ENCODE data around the gene GIGYF2. TPM values are rescaled to one million over a fixed set of nuclear protein-coding genes. Genes with fewer than 3 reads are reported as not detected.

GIGYF2 gene
- total RNA-seq, 4 donors from 2014 or later = 40.8 to 146 (median 76.0) TPM

DNA sequence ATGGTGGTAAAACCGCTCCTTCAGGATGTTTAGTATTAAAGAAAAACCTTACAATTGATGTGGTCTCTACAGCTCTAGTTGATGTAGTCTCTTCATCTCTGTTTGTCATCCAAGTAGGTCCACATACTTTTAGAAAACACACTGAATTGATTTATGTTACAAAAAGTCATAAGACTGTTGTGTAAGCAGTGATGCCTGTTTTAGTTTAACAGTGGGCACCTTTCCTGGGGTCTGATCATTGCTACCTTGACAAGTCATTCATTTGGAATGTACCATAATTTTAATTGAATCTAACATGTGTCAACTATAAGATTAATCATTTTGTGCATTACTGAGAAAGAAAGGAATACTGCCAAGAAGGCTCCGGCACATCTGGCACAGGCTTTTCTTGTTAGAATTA is 34.3 kb downstream of the GIGYF2 start:
- H3K9me3 ChIP-seq = no peaks in the 10 kb centered on the region
- H3K27me3 ChIP-seq = no peaks in the 10 kb centered on the region
- H3K4me1 ChIP-seq = no peaks in the 10 kb centered on the region
- H3K27ac ChIP-seq = no peak overlapping the region
- TF ChIP-seq EP300 (IDR thresholded peaks at IDR 0.05; ENCODE audit: low read depth) (no peak), POLR2AphosphoS5 (IDR thresholded peaks at IDR 0.05) (no peak), POLR2A (IDR thresholded peaks at IDR 0.05) (no peak)
- TF ChIP-seq, protein P1, sequence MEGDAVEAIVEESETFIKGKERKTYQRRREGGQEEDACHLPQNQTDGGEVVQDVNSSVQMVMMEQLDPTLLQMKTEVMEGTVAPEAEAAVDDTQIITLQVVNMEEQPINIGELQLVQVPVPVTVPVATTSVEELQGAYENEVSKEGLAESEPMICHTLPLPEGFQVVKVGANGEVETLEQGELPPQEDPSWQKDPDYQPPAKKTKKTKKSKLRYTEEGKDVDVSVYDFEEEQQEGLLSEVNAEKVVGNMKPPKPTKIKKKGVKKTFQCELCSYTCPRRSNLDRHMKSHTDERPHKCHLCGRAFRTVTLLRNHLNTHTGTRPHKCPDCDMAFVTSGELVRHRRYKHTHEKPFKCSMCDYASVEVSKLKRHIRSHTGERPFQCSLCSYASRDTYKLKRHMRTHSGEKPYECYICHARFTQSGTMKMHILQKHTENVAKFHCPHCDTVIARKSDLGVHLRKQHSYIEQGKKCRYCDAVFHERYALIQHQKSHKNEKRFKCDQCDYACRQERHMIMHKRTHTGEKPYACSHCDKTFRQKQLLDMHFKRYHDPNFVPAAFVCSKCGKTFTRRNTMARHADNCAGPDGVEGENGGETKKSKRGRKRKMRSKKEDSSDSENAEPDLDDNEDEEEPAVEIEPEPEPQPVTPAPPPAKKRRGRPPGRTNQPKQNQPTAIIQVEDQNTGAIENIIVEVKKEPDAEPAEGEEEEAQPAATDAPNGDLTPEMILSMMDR (IDR thresholded peaks at IDR 0.05) = no peak
- no peak for DNase-seq
- WGBS, 2 donors (ENCODE audit: low coverage in 1 of 2) = 78 to 86% methylated on average over 2 of the region's 2 CpGs
- intact Hi-C loops (cut with DNase I; ENCODE audit: low total_unique reads) = no loop called here
- H3K4me3 ChIP-seq = no peak overlapping the region
- H3K36me3 ChIP-seq = peaks cover 0 to 26% (median 10%) of the 10 kb centered on the region in 4 donors
- in situ Hi-C loops (cut with MboI; ENCODE audit: low pct_ligation_motif_present in 1 of 4, low pct_unique_long_range_greater_than_20kb in 1 of 4, low sequenced_read_pairs in 3 of 4) = no loop called here

- in situ Hi-C loops (cut with MboI; ENCODE audit: low pct_ligation_motif_present in 1 of 4, low pct_unique_long_range_greater_than_20kb in 1 of 4, low sequenced_read_pairs in 3 of 4) = no loop called here
- Histone ChIP-seq H3K36me3 (peaks cover 0 to 6% (median 2%) of the 10 kb centered on the region in 4 donors), H3K4me1 (peaks cover 0 to 35% (median 7%) of the 10 kb centered on the region in 4 donors), H3K27ac (no peak overlapping the region), H3K4me3 (no peak overlapping the region), H3K27me3 (no peaks in the 10 kb centered on the region), H3K9me3 (no peaks in the 10 kb centered on the region)
- WGBS, 2 donors (ENCODE audit: low coverage in 1 of 2) = 91% methylated on average over 4 of the region's 4 CpGs; no CpG with 5 or more reads in 1 of the 2 donors
- DNase-seq = no peak
- intact Hi-C loops (cut with DNase I; ENCODE audit: low total_unique reads) = no loop called here
- TF ChIP-seq, protein P1 (IDR thresholded peaks at IDR 0.05) = no peak
- no peak for TF ChIP-seq POLR2A (IDR thresholded peaks at IDR 0.05)
- TF ChIP-seq EP300 (IDR thresholded peaks at IDR 0.05; ENCODE audit: low read depth) = no peak
- TF ChIP-seq POLR2AphosphoS5 (IDR thresholded peaks at IDR 0.05) = no peak
Observed at GRCh38 chr2:232741294-232741693, 44.2 kb downstream of the GIGYF2 start.

- no peak overlapping the region for H3K27ac ChIP-seq
- intact Hi-C loops (cut with DNase I; ENCODE audit: low total_unique reads) (no loop called here), in situ Hi-C loops (cut with MboI; ENCODE audit: low pct_ligation_motif_present in 1 of 4, low pct_unique_long_range_greater_than_20kb in 1 of 4, low sequenced_read_pairs in 3 of 4) (no loop called here)
- TF ChIP-seq POLR2AphosphoS5 (IDR thresholded peaks at IDR 0.05) (no peak), POLR2A (IDR thresholded peaks at IDR 0.05) (no peak), EP300 (IDR thresholded peaks at IDR 0.05; ENCODE audit: low read depth) (no peak)
- TF ChIP-seq, protein P1 (IDR thresholded peaks at IDR 0.05) = no peak
- no peaks in the 10 kb centered on the region for H3K9me3 ChIP-seq
- H3K36me3 ChIP-seq = peaks cover 0 to 4% (median under 1%) of the 10 kb centered on the region in 4 donors
- H3K4me1 ChIP-seq = peaks cover 0 to 35% (median 7%) of the 10 kb centered on the region in 4 donors
- no peak for DNase-seq
- no peaks in the 10 kb centered on the region for H3K27me3 ChIP-seq
- no peak overlapping the region for H3K4me3 ChIP-seq
- whole genome bisulfite sequencing, 2 donors (ENCODE audit: low coverage in 1 of 2) = 75 to 87% methylated on average over 1 to 3 of the region's 3 CpGs
Observed at GRCh38 chr2:232741972-232742371, 44.8 kb downstream of the GIGYF2 start.

DNA sequence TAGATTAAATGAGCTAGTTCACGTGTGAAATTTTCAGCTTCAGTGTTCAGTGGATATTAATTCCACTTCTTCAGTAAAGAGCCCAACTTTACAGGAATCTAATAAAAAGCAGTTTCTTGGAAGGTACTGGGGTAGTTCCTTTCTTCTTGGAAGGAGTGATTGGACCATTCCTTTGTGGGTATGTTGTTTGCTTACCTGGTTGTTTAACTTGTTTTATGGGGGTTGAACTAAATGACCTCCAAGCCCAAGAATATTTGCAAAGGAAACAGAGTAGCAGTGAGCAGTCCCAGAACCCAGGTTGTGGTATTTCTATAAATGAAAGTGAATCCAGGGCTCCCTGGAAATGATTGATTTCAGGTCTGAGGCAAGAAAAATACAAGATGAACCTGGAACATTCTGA is 47.8 kb downstream of the GIGYF2 start:
- DNase-seq = no peak
- H3K27me3 ChIP-seq = no peaks in the 10 kb centered on the region
- in situ Hi-C loops (cut with MboI; ENCODE audit: low pct_ligation_motif_present in 1 of 4, low pct_unique_long_range_greater_than_20kb in 1 of 4, low sequenced_read_pairs in 3 of 4) (no loop called here), intact Hi-C loops (cut with DNase I; ENCODE audit: low total_unique reads) (no loop called here)
- H3K36me3 ChIP-seq = peaks cover 0 to 25% (median 12%) of the 10 kb centered on the region in 4 donors
- TF ChIP-seq EP300 (IDR thresholded peaks at IDR 0.05; ENCODE audit: low read depth) = no peak
- TF ChIP-seq POLR2A (IDR thresholded peaks at IDR 0.05) = no peak
- TF ChIP-seq, protein P1 (IDR thresholded peaks at IDR 0.05) = no peak
- no peak for TF ChIP-seq POLR2AphosphoS5 (IDR thresholded peaks at IDR 0.05)
- 42 to 54% methylated on average over 1 of the region's 1 CpG for WGBS, 2 donors (ENCODE audit: low coverage in 1 of 2)
- peaks cover 0 to 35% (median 7%) of the 10 kb centered on the region in 4 donors for H3K4me1 ChIP-seq
- no peak overlapping the region for H3K27ac ChIP-seq
- no peaks in the 10 kb centered on the region for H3K9me3 ChIP-seq
- no peak overlapping the region for H3K4me3 ChIP-seq

All from transverse colon (tissue), 4 donors.